HG02763 (cell line): ENCODE data around the gene SLCO4A1.

ENCODE experiments used
- ATAC-seq: cut with Tn5 transposase; IDR thresholded peaks from one replicate; pipeline ENCODE4 v1.9.1; 2021; ENCODE audit warnings: mild to moderate bottlenecking, moderate library complexity; ENCODE audit not compliant: unreplicated experiment

SLCO4A1 gene

GRCh38 chr20:62636446-62636845 is 5.9 kb upstream of the SLCO4A1 start:
- no peak for ATAC-seq

- ATAC-seq: no peak
Measured at GRCh38 chr20:62637110-62637509, 5.2 kb upstream of the SLCO4A1 start.

- ATAC-seq: no peak
Measured at GRCh38 chr20:62637521-62638054, 4.7 kb upstream of the SLCO4A1 start.

GRCh38 chr20:62638055-62638570 is 4.2 kb upstream of the SLCO4A1 start:
- no peak for ATAC-seq

GRCh38 chr20:62638679-62639406 is 3.5 kb upstream of the SLCO4A1 start:
- ATAC-seq: no peak

GRCh38 chr20:62639765-62640164 is 2.5 kb upstream of the SLCO4A1 start:
- ATAC-seq: no peak

GRCh38 chr20:62640870-62641269 is 1.4 kb upstream of the SLCO4A1 start:
- no peak for ATAC-seq

- ATAC-seq: no peak
Measured at GRCh38 chr20:62641321-62642050, 817 bp upstream of the SLCO4A1 start.

GRCh38 chr20:62642666-62643520 is 590 bp downstream of the SLCO4A1 start:
- ATAC-seq: peak; percentile 16

- no peak for ATAC-seq
Measured at GRCh38 chr20:62643521-62644043, 1.3 kb downstream of the SLCO4A1 start.

GRCh38 chr20:62644044-62644795 is 1.9 kb downstream of the SLCO4A1 start:
- no peak for ATAC-seq

- no peak for ATAC-seq
Measured at GRCh38 chr20:62644802-62645496, 2.6 kb downstream of the SLCO4A1 start.

GRCh38 chr20:62645613-62646012 is 3.3 kb downstream of the SLCO4A1 start:
- no peak for ATAC-seq

GRCh38 chr20:62646851-62647520 is 4.7 kb downstream of the SLCO4A1 start:
- no peak for ATAC-seq

GRCh38 chr20:62647521-62648317 is 5.4 kb downstream of the SLCO4A1 start:
- no peak for ATAC-seq

GRCh38 chr20:62648318-62648995 is 6.2 kb downstream of the SLCO4A1 start:
- ATAC-seq: no peak

GRCh38 chr20:62649140-62649539 is 6.8 kb downstream of the SLCO4A1 start:
- ATAC-seq: no peak
